ENCODE results near the gene DCLRE1A. TPM values are rescaled to one million over a fixed set of nuclear protein-coding genes. Genes with fewer than 3 reads are reported as not detected.
A peak's percentile ranks its signal among the peaks of the same experiment; 100 is the strongest.

The DCLRE1A gene
- total RNA-seq, 4 donors from 2014 or later: 2.2 to 3.9 (median 3.6) TPM

DNA sequence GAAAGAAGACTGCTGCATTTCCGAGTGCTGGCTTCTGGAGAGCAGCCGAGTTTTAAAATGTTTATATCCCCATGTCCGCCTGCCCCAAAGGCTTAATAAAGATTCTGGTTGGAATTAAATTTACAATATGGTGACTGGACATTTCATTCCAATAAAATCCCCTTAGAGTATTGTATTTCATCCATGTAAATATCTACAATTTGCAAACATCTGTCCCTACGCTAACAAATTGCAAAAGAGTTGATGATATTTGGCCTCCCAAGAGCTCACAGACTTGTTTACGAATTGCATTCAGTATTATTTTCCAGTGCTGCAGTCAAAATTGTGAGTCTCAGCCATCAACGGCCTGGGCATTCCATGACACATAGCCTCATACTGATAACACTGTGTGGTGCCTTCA lies 52.3 kb downstream of the DCLRE1A start:
- TF ChIP-seq, protein P1, sequence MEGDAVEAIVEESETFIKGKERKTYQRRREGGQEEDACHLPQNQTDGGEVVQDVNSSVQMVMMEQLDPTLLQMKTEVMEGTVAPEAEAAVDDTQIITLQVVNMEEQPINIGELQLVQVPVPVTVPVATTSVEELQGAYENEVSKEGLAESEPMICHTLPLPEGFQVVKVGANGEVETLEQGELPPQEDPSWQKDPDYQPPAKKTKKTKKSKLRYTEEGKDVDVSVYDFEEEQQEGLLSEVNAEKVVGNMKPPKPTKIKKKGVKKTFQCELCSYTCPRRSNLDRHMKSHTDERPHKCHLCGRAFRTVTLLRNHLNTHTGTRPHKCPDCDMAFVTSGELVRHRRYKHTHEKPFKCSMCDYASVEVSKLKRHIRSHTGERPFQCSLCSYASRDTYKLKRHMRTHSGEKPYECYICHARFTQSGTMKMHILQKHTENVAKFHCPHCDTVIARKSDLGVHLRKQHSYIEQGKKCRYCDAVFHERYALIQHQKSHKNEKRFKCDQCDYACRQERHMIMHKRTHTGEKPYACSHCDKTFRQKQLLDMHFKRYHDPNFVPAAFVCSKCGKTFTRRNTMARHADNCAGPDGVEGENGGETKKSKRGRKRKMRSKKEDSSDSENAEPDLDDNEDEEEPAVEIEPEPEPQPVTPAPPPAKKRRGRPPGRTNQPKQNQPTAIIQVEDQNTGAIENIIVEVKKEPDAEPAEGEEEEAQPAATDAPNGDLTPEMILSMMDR (IDR thresholded peaks at IDR 0.05): no peak
- DNase-seq (ENCODE audit: low spot score): no peak
- ATAC-seq (ENCODE audit: low FRiP score): no peak

- ATAC-seq (ENCODE audit: low FRiP score) (no peak), DNase-seq (ENCODE audit: low spot score) (no peak)
- TF ChIP-seq, protein P1 (IDR thresholded peaks at IDR 0.05): no peak
Measured at GRCh38 chr10:113791691-113792090, 62.2 kb downstream of the DCLRE1A start.

- ATAC-seq (ENCODE audit: low FRiP score) (peak; percentile 87), DNase-seq (ENCODE audit: low spot score) (no peak)
- TF ChIP-seq, protein P1 (IDR thresholded peaks at IDR 0.05): no peak
Measured at GRCh38 chr10:113788604-113789083, 65.2 kb downstream of the DCLRE1A start.

Small RNA genes within 50 kb of the gene (small RNA-seq; reads per million reads assigned to genes)
- not detected for gene RF00560

Other genes with a start within 250 kb of the DCLRE1A start
- not detected for gene NRAP, start 190.0 kb downstream of the DCLRE1A start, total RNA-seq
- gene CASP7, start 174.2 kb downstream of the DCLRE1A start, total RNA-seq: 10 to 100 TPM; 18.6 to 34.0 (median 26.3) TPM
- not detected for gene PLEKHS1, start 102.4 kb downstream of the DCLRE1A start, total RNA-seq
- gene NHLRC2, start 579 bp upstream of the DCLRE1A start, total RNA-seq: 100 to 1,000 TPM in 1 of 4 donors, 10 to 100 TPM in 3; 18.0 to 117 (median 24.1) TPM
- 10 to 100 TPM in 1 of 4 donors, 1 to 10 TPM in 3; 4.3 to 16.7 (median 6.4) TPM for gene ADRB1, start 189.8 kb upstream of the DCLRE1A start, total RNA-seq

Measured in omental fat pad (tissue), 4 donors.